Left renal pelvis (tissue), 4 donors: ENCODE results near the gene DOCK9. TPM values are rescaled to one million over a fixed set of nuclear protein-coding genes. Genes with fewer than 3 reads are reported as not detected.

Source experiments
- DNase-seq, 4 donors: peaks; one replicate each; pipeline ENCODE4 v3.0.0-alpha.2; 2013; ENCODE audit warnings: low read depth in 4 of 4, low spot score in 3 of 4
- polyA plus RNA-seq, 4 donors: library from polyadenylated mRNA; unstranded; fragments of 120-200 nt; gene quantifications; one replicate each; pipeline ENCODE4 v1.2.1, GENCODE V29; 2013; ENCODE audit not compliant: insufficient read length in 4 of 4

DOCK9 gene
- polyA plus RNA-seq, 4 donors, result 56.8 to 65.5 (median 64.8) TPM

GRCh38 chr13:98999639-98999952, 21.7 kb upstream of the DOCK9 start:
- no peak for DNase-seq

- DNase-seq, result no peak
These were observed 21.2 kb upstream of the DOCK9 start for GRCh38 chr13:98998831-98999638.

- DNase-seq, result no peak
These were observed 20.1 kb upstream of the DOCK9 start for GRCh38 chr13:98997738-98998641.

DNA sequence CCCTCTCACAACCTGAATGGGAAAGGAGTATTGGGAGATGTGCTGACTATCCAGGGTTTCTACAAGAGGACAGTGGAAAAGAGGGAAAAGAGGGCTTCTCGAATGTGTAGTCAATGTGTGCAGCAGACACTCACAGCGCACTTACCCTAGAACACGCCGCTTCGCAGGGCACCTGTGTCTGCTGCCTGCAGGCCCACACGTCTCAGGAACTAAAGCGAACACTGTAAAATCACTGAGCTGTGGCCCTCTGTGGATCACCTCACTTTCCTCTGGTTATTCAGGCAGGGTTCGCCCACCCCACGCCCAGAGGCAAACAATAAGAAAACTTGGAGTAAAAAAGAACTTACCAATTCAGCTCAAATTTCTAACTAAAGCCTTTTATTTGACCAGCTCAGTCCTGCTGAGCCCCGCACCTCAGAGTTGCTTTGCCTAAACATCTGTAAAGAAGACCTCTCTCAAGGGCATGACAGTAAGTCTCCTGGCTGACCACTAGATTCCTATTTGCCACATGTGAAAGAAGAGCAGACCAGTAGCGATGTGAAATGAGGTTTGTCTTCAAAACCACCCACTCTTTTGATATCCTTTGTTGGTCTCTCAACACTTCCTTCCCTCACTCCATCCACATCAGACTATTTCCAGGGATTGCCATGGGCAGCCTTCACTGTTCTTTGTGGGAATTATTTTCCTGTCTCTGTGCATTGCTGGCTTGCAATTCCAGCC, 19.3 kb upstream of the DOCK9 start:
- DNase-seq, result no peak

- DNase-seq, result no peak
These were observed 18.2 kb upstream of the DOCK9 start for GRCh38 chr13:98996046-98996445.

DNA sequence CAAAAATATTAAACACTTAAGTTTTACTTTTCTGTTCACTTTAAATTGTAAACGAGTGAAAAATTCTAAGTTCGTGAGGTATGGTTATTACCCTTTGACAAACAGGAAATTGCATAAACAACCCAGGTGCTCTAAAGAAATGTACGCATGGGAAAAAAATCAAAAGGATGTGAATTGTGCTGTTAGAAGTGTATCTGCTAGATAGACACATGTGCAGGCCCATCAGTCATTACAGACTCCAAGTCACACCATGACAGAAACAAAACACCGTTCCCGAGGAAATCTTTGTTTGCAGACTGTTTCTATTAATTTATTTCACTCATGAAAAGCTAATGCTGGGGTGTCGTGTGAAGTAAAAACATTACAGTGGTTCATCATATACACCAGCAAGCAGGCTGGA, 17.0 kb upstream of the DOCK9 start:
- no peak for DNase-seq

DNA sequence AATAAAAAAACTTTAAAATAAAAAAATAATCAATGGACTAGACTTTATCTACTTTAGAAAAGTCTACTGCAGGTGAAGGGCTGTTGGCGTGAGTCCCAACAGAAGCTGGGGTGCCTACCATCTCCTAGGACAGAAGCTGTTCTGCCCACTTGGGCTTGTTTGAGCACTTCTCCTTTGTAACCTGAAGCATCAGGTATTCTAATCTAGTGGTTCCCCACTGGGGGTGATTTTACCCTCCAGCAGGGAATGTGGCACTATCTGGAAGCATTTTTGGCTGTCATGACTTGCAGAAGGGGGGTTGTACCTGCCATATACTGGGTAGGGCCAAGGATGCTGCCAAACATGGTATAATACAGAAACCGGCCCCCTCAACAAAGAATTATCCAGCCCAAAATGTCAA, 16.2 kb upstream of the DOCK9 start:
- no peak for DNase-seq

GRCh38 chr13:98992355-98992754, 14.5 kb upstream of the DOCK9 start:
- DNase-seq, result no peak

GRCh38 chr13:98990701-98991100, 12.8 kb upstream of the DOCK9 start:
- no peak for DNase-seq

- no peak for DNase-seq
These were observed 11.8 kb upstream of the DOCK9 start for GRCh38 chr13:98989469-98990235.

GRCh38 chr13:98988780-98989179, 10.9 kb upstream of the DOCK9 start:
- DNase-seq, result no peak

DNA sequence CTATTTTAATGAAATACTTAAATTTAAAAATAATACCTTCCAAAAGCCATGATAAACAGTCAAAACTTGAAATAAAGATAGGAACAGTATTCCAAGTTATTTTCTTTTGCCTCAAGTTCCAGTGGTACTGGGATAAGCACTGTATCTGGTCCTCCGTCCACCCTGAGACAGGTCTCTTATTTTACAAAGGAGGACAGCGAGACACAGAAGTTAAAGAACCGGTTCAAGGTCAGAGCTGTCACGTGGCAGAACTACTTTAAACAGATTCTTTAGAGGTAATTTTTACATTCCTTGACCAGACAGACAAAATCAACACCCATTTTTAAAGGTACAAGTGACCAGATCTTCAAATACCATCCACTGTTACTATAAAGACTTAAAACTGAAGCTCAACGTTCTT, 10.4 kb upstream of the DOCK9 start:
- DNase-seq, result no peak

DNA sequence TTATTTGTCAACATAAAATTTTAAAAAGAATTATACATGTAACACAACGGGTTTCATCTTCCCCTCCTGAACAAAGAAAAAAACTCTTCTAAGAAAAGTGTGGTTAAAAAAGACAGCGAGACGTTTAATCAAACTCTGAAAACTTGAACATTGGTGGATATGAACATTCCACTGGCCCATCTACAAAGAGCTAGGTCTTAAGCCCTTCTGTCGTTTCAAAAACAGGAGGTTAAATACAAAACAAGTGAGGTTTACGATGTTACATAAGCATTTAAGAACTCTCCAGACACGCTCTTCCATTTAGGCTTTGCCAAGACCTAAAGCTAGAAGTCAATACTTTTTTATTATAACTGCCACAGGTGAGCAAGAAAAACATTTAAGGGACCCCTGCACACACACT, 9.4 kb upstream of the DOCK9 start:
- DNase-seq, result no peak

GRCh38 chr13:98986226-98986846, 8.5 kb upstream of the DOCK9 start:
- DNase-seq, result no peak

- no peak for DNase-seq
These were observed 7.7 kb upstream of the DOCK9 start for GRCh38 chr13:98985591-98985990.

DNA sequence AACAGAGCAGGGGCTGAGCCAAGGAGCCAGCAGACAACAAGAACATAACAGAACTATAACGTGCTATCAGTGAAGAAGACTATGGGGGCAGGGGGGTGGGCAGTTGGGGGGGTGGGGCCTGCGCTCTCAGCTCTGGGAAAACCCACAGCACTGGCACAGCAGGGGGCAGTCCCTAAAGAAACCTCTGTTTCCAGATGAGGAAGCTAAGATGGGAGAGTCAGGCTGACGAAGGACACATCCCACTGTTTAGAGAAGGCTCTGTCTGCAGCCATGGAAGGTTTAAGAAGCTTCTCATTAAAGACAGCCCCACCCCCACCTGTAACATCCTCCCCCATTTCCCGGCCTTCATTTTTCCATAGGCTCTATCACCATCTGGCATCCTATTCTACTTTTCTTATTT, 7.1 kb upstream of the DOCK9 start:
- no peak for DNase-seq

GRCh38 chr13:98984118-98984517, 6.3 kb upstream of the DOCK9 start:
- DNase-seq, result no peak

- no peak for DNase-seq
These were observed 5.3 kb upstream of the DOCK9 start for GRCh38 chr13:98983182-98983581.

DNA sequence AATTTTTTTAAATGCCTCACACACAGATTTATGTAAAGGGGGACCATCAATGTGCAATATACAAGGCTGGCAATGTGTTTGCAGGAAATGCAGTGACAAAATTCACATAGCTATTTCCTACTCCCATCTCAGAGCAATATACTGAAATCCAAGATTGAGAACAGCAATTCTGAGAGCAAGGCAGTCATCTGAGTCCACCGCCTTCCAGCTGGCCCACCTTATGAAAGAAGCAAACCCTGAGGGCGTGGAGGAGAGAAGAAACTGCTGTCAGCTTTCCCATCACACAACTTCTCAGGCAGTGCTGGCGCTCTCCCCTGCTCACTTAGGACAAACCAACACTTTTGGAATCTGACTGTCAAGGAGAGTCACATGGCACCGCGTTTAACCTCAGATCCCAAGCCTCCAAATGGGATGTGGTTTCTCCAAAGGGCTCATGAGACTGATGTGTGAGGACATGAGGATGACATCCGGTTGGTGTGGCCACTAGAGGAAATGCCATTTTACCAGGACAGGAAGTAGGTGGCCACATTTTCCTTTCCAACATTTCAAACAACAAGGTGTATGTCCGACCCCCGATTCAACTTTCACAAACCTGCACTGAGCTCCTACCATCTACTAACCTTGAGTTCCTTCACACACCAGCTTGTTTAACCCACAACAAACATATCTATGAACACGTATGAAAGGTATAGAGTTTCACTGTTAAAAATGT, 3.7 kb upstream of the DOCK9 start:
- no peak for DNase-seq
